NCI-H2029 treated with DMSO at 0.1 percent for 48 hours (cell line): ENCODE measurements around the gene SLC6A18.
"Not testable (repeated sequence)": the region's sequence is repeated elsewhere in the genome, so short reads cannot be mapped to it uniquely, and the experiment has no call there.

ENCODE experiments used
- DNase-seq: peaks from one replicate; lab custom pipeline; 2025; lab: John Stamatoyannopoulos, UW

The SLC6A18 gene

GRCh38 chr5:1277781-1278180, 52.6 kb downstream of the SLC6A18 start:
- DNase-seq = no peak

GRCh38 chr5:1278216-1278615, 53.0 kb downstream of the SLC6A18 start:
- no peak for DNase-seq

- DNase-seq = no peak
These were observed 53.7 kb downstream of the SLC6A18 start for GRCh38 chr5:1278656-1279442.

GRCh38 chr5:1279443-1280151, 54.4 kb downstream of the SLC6A18 start:
- DNase-seq = no peak

- no peak for DNase-seq
These were observed 55.2 kb downstream of the SLC6A18 start for GRCh38 chr5:1280177-1281037.

- DNase-seq = no peak
These were observed 56.1 kb downstream of the SLC6A18 start for GRCh38 chr5:1281038-1281882.

- DNase-seq = peak; percentile 6
These were observed 57.2 kb downstream of the SLC6A18 start for GRCh38 chr5:1282131-1282992.

GRCh38 chr5:1282993-1283728, 58.0 kb downstream of the SLC6A18 start:
- DNase-seq = not testable (repeated sequence)

- not testable (repeated sequence) for DNase-seq
These were observed 58.5 kb downstream of the SLC6A18 start for GRCh38 chr5:1283729-1284041.

- not testable (repeated sequence) for DNase-seq
These were observed 59.3 kb downstream of the SLC6A18 start for GRCh38 chr5:1284336-1284970.

- DNase-seq = no peak
These were observed 60.0 kb downstream of the SLC6A18 start for GRCh38 chr5:1285141-1285540.

- DNase-seq = no peak
These were observed 60.7 kb downstream of the SLC6A18 start for GRCh38 chr5:1285883-1286291.

- no peak for DNase-seq
These were observed 63.5 kb downstream of the SLC6A18 start for GRCh38 chr5:1288439-1289335.

GRCh38 chr5:1289559-1289958, 64.4 kb downstream of the SLC6A18 start:
- DNase-seq = not testable (repeated sequence)

- not testable (repeated sequence) for DNase-seq
These were observed 65.8 kb downstream of the SLC6A18 start for GRCh38 chr5:1290956-1291355.

GRCh38 chr5:1291611-1292080, 66.5 kb downstream of the SLC6A18 start:
- no peak for DNase-seq

GRCh38 chr5:1292139-1292538, 67.0 kb downstream of the SLC6A18 start:
- DNase-seq = no peak

- no peak for DNase-seq
These were observed 67.8 kb downstream of the SLC6A18 start for GRCh38 chr5:1292846-1293415.
